Sigmoid colon (tissue), 7 donors: ENCODE measurements around the gene S100A13. TPM values are rescaled to one million over a fixed set of nuclear protein-coding genes. Genes with fewer than 3 reads are reported as not detected.

Experiments
- DNase-seq: peaks from one replicate; pipeline ENCODE4 v3.0.0-alpha.2; 2019
- H3K27ac ChIP-seq, 4 donors: fragments of 200-600 bp; sonication (generic); one replicate each; pipeline ENCODE4 v1.5.1; 2016 to 2019; ENCODE audit warnings: mild to moderate bottlenecking in 1 of 4
- H3K27me3 ChIP-seq, 3 donors: fragments of 200-600 bp; sonication (generic); one replicate each; pipeline ENCODE4 v1.5.1; 2019; ENCODE audit warnings: mild to moderate bottlenecking in 1 of 3
- H3K36me3 ChIP-seq, 4 donors: fragments of 200-600 bp; sonication (generic); one replicate each; pipeline ENCODE4 v1.5.1; 2016 to 2019
- H3K4me1 ChIP-seq, 4 donors: fragments of 200-600 bp; sonication (generic); one replicate each; pipeline ENCODE4 v1.5.1; 2017 to 2019
- H3K4me3 ChIP-seq, 4 donors: fragments of 200-600 bp; sonication (generic); one replicate each; pipeline ENCODE4 v1.5.1; 2017 to 2019; ENCODE audit warnings: mild to moderate bottlenecking in 2 of 4, moderate library complexity in 1 of 4
- H3K9me3 ChIP-seq, 4 donors: fragments of 200-600 bp in 3 of 4; sonication (generic) in 3 of 4; one replicate each; pipeline versions ENCODE4 v1.5.1 to v1.6.1; 2013 to 2019
- CTCF ChIP-seq, 4 experiments: fragments of 450-650 bp in 3 of 4; fragments of 200-600 bp in 1 of 4; IDR thresholded peaks; one replicate each; pipeline ENCODE4 v1.5.1; 2016 to 2019; ENCODE audit warnings: antibody characterized with exemption in 4 of 4, mild to moderate bottlenecking in 3 of 4, moderate library complexity in 2 of 4
- EP300 ChIP-seq, 4 donors: sonication (generic); formaldehyde crosslinking; IDR thresholded peaks; one replicate each; pipeline ENCODE4 v1.6.1; 2017; ENCODE audit warnings: antibody characterized with exemption in 4 of 4
- POLR2A ChIP-seq, 2 donors: fragments of 450-650 bp; IDR thresholded peaks; one replicate each; pipeline ENCODE4 v1.6.1; 2016; ENCODE audit warnings: antibody characterized with exemption in 2 of 2, mild to moderate bottlenecking in 2 of 2, moderate library complexity in 2 of 2
- POLR2AphosphoS5 ChIP-seq, 4 donors: sonication (generic); formaldehyde crosslinking; IDR thresholded peaks; one replicate each; pipeline ENCODE4 v1.6.1; 2017; ENCODE audit warnings: antibody characterized with exemption in 4 of 4
- WGBS, 2 donors: extraction: QIAGEN DNeasy Blood & Tissue Kit; methylation state at CpG; one replicate each; pipeline ENCODE4 v1.1.7; 2013; 5-methylcytosine and 5-hydroxymethylcytosine counted together
- intact Hi-C: fragments of 100-400 bp; cut with DNase I; formaldehyde crosslinking; loops from one replicate; pipeline ENCODE4 v1.15.1; 2023
- polyA plus RNA-seq, 3 donors: library from polyadenylated mRNA; stranded (reverse); fragments of 200-250 nt; gene quantifications; one replicate each; pipeline ENCODE4 v1.2.3, GENCODE V29; 2013
- total RNA-seq, 4 donors: library from RNA; depleted of rRNA; stranded (reverse); fragments of >200 nt; gene quantifications; one replicate each; pipeline ENCODE4 v1.1.0, GENCODE V29; 2016
- donor health status: healthy with polysubstance abuse.
- donor health status: Bipolar disorder and iron deficiency.
- donor health status: healthy.

S100A13 gene
- total and polyA plus RNA-seq, 7 donors: 86.3 to 305 (median 276) TPM

DNA sequence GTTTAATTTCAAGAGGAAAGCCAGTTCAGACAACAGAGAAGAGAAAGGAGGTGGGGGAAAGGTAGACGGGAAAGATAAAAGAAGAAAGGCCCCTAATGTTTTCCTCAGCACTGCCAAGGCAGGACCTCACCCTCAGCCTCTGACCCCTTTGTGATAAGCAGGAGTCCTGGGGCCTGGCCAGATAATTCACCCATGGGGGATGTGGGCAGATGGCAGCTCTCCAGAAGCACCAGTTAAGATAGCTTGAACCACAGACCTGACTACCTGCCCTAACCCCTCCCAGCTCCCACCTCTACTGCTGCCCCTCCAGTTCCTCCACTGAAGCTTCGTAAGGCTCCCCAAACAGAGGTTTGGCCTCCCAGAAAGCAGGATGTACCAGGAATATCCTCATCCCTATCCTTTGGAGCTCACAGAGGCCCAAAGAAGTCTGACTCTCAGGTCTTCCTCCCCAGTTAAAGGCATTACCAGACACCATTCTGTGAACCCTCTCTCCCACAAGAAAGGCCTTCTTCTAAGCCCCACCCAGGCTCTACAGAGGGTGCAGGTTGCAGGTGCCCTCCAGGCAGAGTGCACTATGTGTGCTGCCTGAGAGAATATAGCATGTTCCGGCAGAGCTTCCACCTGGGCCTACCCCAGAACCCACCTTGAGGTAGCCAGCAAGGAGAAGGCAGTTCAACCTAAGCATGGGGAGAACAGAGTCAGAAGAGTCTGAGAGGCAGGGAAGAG, 22.0 kb upstream of the S100A13 start:
- TF ChIP-seq POLR2AphosphoS5 (IDR thresholded peaks at IDR 0.05) (no peak), POLR2A (IDR thresholded peaks at IDR 0.05) (no peak), EP300 (IDR thresholded peaks at IDR 0.05) (no peak), CTCF (IDR thresholded peaks at IDR 0.05) (no peak)
- H3K36me3 ChIP-seq: peaks cover 9 to 29% (median 20%) of the 10 kb centered on the region in 4 donors
- H3K4me1 ChIP-seq: peaks cover 0 to under 1% (median 0%) of the 10 kb centered on the region in 4 donors
- H3K9me3 ChIP-seq: no peaks in the 10 kb centered on the region
- no peaks in the 10 kb centered on the region for H3K27me3 ChIP-seq
- H3K4me3 ChIP-seq: no peak overlapping the region
- H3K27ac ChIP-seq: no peak overlapping the region
- DNase-seq: no peak
- 47 to 52% methylated on average over 3 of the region's 3 CpGs for WGBS, 2 donors
- intact Hi-C loops: no loop called here

DNA sequence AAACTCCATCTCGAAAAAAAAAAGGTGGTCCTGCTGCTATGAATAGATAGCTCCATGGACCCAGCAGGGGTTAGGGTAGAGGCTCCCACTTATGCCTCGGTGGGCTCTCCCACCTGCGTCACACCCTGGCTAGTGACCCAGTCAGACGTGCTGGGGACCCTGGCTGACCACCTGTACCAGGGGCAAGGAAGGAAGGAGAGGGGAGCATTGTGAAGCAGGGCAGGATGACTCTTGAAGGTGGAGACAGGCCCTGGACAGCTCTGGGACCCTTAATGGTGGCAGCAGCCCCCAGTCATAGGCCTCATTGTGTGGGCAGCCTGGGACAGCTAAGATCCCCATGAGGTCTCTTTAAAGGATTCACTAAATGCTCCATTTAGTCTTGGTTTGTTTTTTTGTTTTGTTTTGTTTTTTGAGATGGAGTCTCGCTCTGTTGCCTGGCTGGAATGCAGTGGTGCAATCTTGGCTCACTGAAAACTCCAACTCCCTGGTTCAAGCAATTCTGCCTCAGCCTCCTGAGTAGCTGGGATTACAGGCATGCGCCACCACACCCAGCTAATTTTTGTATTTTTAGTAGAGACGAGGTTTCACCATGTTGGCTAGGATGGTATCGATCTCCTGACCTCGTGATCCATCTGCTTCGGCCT, 20.8 kb upstream of the S100A13 start:
- Histone ChIP-seq H3K9me3 (no peaks in the 10 kb centered on the region), H3K4me1 (peaks cover 0 to 13% (median 8%) of the 10 kb centered on the region in 4 donors), H3K36me3 (peaks cover 12 to 40% (median 27%) of the 10 kb centered on the region in 4 donors), H3K27me3 (no peaks in the 10 kb centered on the region), H3K27ac (peak overlapping the region in 1 of 4 donors; percentile 13), H3K4me3 (no peak overlapping the region)
- intact Hi-C loops: no loop called here
- DNase-seq: no peak
- TF ChIP-seq CTCF (IDR thresholded peaks at IDR 0.05) (no peak), POLR2AphosphoS5 (IDR thresholded peaks at IDR 0.05) (peak in 2 of 4 donors; percentile 38 to 40), EP300 (IDR thresholded peaks at IDR 0.05) (no peak), POLR2A (IDR thresholded peaks at IDR 0.05) (no peak)
- 84 to 92% methylated on average over 10 of the region's 10 CpGs for WGBS, 2 donors

DNA sequence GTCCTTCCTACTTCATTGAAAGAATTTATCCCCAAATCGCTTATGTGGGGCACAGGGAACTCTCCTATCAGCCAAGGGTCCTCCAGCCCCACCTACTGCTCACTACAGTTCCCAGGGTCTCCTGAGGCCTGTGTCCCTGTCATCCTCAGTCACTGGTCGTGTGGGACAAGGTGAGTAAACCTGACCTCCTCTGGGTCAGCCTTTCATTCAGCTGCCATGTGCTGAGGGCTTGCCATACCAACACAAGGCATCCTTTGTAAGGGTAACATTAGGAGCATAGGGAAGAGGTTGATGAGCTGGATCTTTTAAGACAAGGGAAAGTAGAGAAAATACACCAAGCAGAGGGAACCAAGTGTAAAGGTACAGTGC, 20.0 kb upstream of the S100A13 start:
- Histone ChIP-seq H3K4me3 (no peak overlapping the region), H3K36me3 (peaks cover 20 to 48% (median 33%) of the 10 kb centered on the region in 4 donors), H3K4me1 (peaks cover 0 to 14% (median 9%) of the 10 kb centered on the region in 4 donors), H3K27me3 (no peaks in the 10 kb centered on the region), H3K9me3 (no peaks in the 10 kb centered on the region), H3K27ac (peak overlapping the region in 1 of 4 donors; percentile 23)
- intact Hi-C loops: no loop called here
- TF ChIP-seq CTCF (IDR thresholded peaks at IDR 0.05): no peak
- no peak for TF ChIP-seq EP300 (IDR thresholded peaks at IDR 0.05)
- peak in 2 of 4 donors; percentile 30 to 52 for TF ChIP-seq POLR2AphosphoS5 (IDR thresholded peaks at IDR 0.05)
- WGBS, 2 donors: 51 to 66% methylated on average over 2 of the region's 2 CpGs
- no peak for DNase-seq

DNA sequence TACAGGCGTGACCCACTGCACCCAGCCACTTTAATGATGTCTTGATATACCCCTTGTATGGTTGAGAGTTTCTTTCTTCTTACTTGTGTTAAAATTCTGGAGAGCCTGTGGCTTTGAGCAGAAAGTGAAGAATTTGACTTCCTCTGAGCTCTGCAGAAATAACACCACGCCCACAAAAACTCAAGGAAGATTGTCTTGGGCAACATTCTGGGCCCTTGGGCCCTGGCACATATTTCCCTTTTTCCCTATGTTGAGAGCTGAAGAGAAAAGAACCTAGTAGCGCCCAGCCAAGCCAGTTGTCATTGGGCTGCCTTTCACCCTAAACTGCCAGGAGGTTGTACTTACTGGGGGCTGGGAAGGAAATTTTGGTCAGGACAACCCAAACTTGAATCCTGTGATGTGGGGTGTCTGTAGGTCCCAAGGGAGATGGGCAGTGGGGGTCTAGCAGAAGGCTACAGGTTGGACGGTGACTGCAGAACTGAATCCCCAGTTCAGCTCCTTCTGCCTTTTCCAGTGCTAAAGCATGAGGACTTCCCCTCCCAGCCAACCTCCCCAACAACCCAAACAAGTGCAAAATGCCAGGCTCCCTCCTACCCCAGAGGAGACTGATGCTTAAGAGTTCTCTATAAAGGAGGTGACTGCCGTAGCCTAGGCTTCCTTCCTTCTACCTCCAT, 19.5 kb upstream of the S100A13 start:
- H3K4me1 ChIP-seq: peaks cover 0 to 14% (median 9%) of the 10 kb centered on the region in 4 donors
- peak overlapping the region in 1 of 4 donors; percentile 23 for H3K27ac ChIP-seq
- no peaks in the 10 kb centered on the region for H3K27me3 ChIP-seq
- H3K4me3 ChIP-seq: no peak overlapping the region
- 86 to 91% methylated on average over 5 of the region's 5 CpGs for WGBS, 2 donors
- peaks cover 23 to 53% (median 38%) of the 10 kb centered on the region in 4 donors for H3K36me3 ChIP-seq
- TF ChIP-seq POLR2AphosphoS5 (IDR thresholded peaks at IDR 0.05) (no peak), POLR2A (IDR thresholded peaks at IDR 0.05) (no peak), EP300 (IDR thresholded peaks at IDR 0.05) (no peak), CTCF (IDR thresholded peaks at IDR 0.05) (no peak)
- H3K9me3 ChIP-seq: no peaks in the 10 kb centered on the region
- DNase-seq: no peak
- intact Hi-C loops: no loop called here
